Measurements from ENCODE around the gene TMEM109.

- TF ChIP-seq CTCF (IDR thresholded peaks at IDR 0.05): no peak
- TF ChIP-seq POLR2A (IDR thresholded peaks at IDR 0.05): no peak
Measured at GRCh38 chr11:60905551-60906113, 8.3 kb upstream of the TMEM109 start.
